ENCODE data around the gene SEPTIN2. TPM values are rescaled to one million over a fixed set of nuclear protein-coding genes. Genes with fewer than 3 reads are reported as not detected.
"Not testable (repeated sequence)": the region's sequence is repeated elsewhere in the genome, so short reads cannot be mapped to it uniquely, and the experiment has no call there.

Gene SEPTIN2
- total RNA-seq, 1 donor from 2014 or later, result 266 TPM

- no peak for DNase-seq
These were observed 70.8 kb downstream of the SEPTIN2 start for GRCh38 chr2:241386519-241386918.

- DNase-seq, result no peak
These were observed 74.0 kb downstream of the SEPTIN2 start for GRCh38 chr2:241389697-241390096.

GRCh38 chr2:241390301-241391206, 74.8 kb downstream of the SEPTIN2 start:
- no peak for DNase-seq

GRCh38 chr2:241391892-241392665, 76.4 kb downstream of the SEPTIN2 start:
- no peak for DNase-seq

- DNase-seq, result not testable (repeated sequence)
These were observed 77.0 kb downstream of the SEPTIN2 start for GRCh38 chr2:241392753-241393152.

- DNase-seq, result no peak
These were observed 77.9 kb downstream of the SEPTIN2 start for GRCh38 chr2:241393524-241394196.

GRCh38 chr2:241396809-241397208, 81.1 kb downstream of the SEPTIN2 start:
- not testable (repeated sequence) for DNase-seq

- DNase-seq, result no peak
These were observed 84.5 kb downstream of the SEPTIN2 start for GRCh38 chr2:241399941-241400922.

Other genes with a start within 250 kb of the SEPTIN2 start
- gene MTERF4, start 213.6 kb upstream of the SEPTIN2 start, total RNA-seq, result 40.2 TPM
- 11.9 TPM for gene PASK, start 166.5 kb upstream of the SEPTIN2 start, total RNA-seq
- 38.5 TPM for gene PPP1R7, start 165.5 kb upstream of the SEPTIN2 start, total RNA-seq
- 0.16 TPM for gene ANO7, start 127.2 kb upstream of the SEPTIN2 start, total RNA-seq
- gene HDLBP, start 253 bp upstream of the SEPTIN2 start, total RNA-seq, result 138 TPM
- 43.7 TPM for gene FARP2, start 40.4 kb downstream of the SEPTIN2 start, total RNA-seq
- gene STK25, start 192.7 kb downstream of the SEPTIN2 start, total RNA-seq, result 160 TPM
- 22.8 TPM for gene BOK, start 242.8 kb downstream of the SEPTIN2 start, total RNA-seq